ENCODE results near the gene NDUFB2.
"Not testable (repeated sequence)": the region's sequence is repeated elsewhere in the genome, so short reads cannot be mapped to it uniquely, and the experiment has no call there.

The NDUFB2 gene

DNA sequence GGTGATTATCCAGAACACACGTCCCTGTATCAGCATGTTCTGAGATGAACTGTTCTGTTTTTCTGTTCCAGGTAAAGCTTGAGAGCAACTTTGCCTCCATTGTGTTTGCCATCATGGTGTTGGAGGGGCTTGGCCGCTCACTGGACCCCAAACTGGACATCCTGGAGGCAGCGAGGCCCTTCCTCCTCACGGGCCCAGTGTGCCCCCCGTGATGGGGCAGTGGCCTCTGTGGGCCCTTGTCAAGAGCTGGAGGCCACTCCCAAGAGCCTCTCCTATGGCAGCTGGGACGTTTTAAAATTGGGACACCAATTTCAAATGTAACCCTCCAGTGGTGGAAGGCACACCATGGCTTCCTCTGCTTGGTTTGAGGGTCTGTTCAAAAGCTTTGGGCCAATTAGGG is 1.9 kb upstream of the NDUFB2 start:
- no peak for DNase-seq

DNA sequence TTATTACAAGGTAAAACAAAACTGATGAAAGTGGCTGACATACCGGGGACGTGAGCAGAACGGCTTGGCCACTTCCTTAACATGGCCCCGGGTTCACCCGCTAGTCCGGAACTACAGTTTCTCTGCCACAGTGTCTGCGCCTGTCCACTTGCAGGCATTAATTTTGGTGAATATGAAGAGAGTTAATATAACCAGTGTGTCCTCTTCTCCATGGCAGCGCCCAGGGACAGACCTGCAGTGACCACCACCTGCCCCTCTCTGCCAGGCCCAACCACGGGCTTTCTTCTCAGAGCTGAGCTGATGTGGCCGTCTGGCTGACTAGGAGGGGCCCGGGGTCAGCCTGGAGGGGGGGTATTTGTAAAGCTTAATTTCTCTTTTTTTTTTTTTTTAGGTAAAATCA is 1.1 kb upstream of the NDUFB2 start:
- no peak for DNase-seq

DNA sequence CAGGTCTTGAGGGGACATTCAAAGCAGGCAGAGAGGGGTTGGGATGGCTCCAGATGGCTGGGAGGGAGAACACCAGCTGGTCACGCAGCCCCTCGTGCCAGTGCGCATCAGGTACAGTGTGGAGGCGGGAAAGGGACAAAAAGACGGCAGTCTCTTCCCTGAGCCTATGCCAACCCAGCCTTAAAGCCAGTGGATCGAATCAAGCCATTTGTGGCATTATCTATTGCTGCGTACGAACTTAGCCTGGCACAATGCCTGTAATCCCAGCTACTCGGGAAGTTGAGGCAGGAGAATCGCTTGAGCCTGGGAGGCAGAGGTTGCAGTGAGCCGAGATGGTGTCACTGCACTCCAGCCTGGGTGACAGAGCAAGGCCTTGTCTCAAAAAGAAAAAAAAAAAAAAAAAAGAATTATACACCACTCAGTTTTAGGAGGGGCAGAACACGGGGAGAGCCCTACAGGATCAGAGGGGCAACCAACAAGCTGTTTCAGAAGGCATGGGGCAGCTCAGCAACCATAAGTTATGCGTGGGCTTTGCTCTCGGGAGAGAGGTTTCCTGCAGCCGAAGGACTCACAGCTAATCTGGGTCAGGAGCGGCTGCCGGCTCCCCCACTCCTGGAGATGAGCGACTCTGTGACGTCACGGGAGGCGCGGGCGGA is 356 bp upstream of the NDUFB2 start:
- peak; percentile 84 for DNase-seq

DNA sequence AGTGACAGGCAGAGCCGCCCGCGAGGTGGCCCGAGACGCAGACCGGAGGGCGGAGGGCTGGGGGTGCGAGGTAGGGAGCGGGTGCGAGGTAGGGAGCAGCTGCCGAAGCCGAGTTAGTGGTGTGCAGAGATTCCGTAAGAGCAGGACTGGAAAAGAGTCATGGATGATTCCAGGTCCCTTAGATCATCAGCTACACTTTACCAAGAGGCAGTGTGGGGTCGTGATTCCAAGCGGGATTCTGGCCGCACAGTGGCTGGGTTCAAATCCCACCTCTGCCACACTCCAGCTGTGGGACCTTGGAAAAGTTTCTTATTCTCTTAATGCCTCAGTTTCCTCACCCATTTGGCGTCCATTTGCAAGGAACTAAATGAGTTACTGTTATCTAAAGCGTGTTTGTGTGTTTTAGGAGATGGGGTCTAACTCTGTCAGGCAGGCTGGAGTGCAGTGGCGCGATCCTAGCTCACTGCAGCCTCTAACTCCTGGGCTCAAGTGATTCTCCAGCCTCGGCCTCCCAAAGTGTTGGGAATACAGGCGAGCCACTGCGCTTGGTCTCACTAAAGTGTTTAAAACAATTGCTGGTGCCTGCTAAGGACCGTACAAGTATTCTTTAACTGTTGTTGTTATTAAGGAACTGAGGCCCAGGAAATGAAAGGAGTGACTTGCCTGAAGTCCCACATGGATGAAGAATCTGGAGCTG is 1.1 kb downstream of the NDUFB2 start:
- DNase-seq, result no peak

- peak; percentile 7 for DNase-seq
Observed at GRCh38 chr7:140698477-140698876, 2.0 kb downstream of the NDUFB2 start.

DNA sequence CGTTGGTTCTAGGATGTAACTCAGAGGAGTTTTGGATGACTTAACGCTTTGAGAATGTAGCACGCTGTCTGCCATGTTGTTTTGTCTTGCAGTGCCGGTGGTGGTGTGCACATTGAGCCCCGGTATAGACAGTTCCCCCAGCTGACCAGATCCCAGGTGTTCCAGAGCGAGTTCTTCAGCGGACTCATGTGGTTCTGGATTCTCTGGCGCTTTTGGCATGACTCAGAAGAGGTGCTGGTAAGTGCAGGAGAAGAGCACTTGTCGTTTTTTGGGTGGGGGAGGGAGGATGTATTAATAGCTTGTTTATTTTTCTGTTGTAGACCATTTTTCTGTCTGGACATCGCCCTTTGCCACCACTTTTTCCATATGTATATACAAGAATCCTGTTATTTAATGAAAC is 6.3 kb downstream of the NDUFB2 start:
- no peak for DNase-seq

DNA sequence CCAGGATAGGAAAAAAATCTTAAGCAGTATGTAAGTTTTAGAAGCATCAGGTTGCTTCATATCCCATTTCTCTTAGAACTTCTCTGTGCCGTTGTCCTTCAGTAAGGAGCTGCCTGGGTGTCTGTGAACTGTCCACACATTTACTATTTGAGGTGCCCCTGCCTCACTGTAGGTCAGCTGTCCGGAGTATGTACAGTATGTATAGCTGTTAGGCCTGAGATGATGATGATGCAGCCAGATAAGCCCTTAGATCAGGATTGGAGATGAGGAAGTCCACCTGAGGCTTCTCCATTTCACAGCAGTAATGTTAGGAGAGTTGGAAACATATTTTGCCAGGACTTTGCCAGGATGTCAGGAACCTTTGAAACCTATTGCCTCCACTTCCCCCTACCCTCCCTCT is 7.7 kb downstream of the NDUFB2 start:
- DNase-seq, result no peak

DNA sequence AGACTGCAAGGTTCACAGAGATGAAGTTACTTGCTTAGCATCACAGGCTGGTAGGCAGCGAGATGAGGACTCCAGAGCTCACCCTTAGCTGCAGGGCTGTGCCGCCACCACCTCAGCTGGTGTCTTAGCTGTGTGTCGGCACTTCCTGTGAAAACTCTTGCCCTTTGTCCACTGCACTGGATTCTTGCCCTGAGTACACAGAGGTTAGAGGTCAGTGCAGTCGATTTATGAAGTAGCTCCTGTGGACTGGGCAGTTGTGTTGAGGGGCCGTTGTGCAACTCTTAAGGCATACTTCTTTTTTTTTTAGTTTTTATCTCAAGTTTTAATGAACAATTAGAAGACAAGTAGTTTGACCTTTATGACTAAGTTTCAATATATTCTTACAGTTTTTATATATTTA is 10.6 kb downstream of the NDUFB2 start:
- no peak for DNase-seq

DNA sequence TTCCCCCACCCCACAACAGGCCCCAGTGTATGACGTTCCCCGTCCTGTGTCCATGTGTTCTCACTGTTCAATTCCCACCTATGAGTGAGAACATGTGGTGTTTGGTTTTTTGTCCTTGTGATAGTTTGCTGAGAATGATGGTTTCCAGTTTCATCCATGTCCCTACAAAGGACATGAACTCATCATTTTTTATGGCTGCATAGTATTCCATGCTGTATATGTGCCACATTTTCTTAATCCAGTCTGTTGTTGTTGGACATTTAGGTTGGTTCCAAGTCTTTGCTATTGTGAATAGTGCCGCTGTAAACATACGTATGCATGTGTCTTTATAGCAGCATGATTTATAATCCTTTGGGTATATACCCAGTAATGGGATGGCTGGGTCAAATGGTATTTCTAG is 12.3 kb downstream of the NDUFB2 start:
- DNase-seq, result not testable (repeated sequence)

DNA sequence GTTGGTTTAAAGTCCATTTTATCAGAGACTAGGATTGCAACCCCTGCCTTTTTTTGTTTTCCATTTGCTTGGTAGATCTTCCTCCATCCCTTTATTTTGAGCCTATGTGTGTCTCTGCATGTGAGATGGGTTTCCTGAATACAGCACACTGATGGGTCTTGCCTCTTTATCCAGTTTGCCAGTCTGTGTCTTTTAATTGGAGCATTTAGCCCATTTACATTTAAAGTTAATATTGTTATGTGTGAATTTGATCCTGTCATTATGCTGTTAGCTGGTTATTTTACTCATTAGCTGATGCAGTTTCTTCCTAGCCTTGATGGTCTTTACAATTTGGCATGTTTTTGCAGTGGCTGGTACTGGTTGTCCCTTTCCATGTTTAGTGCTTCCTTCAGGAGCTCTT is 15.9 kb downstream of the NDUFB2 start:
- not testable (repeated sequence) for DNase-seq

DNA sequence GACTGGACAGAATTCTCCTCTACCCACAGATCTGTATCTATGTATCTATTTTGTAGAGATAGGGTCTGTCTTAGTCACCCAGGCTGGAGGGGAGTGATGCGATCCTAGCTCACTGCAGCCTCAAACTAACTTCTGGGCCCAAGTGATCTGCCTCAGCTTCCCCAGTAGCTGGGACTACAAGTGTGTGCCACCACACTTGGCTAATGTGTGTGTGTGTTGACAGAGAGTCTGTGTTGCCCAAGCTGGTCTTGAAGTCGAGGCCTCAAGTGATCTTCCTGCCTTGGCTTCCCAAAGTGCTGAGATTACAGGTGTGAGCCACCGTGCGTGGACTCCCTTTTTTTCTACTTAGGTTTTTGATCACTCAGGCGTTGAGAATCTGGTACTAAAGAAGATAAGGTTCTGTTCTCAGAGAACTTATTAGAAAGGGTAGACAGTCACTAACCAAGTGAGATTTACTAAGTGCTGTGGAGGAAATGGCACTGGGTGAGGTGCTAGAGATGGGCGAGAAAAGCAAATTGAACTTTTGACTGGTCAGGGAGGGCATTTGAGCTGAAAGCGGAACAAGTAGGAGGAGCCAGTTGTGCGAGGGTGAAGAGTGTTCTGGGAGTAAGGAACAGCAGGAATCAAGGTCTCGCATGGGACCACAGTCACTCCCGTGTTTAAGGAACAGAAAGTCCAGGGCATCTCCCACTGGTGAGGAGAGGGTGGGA is 18.0 kb downstream of the NDUFB2 start:
- DNase-seq, result no peak

- peak; percentile 28 for DNase-seq
Observed at GRCh38 chr7:140719721-140720120, 23.2 kb downstream of the NDUFB2 start.

- DNase-seq, result no peak
Observed at GRCh38 chr7:140722254-140722653, 25.7 kb downstream of the NDUFB2 start.

- no peak for DNase-seq
Observed at GRCh38 chr7:140723006-140723405, 26.5 kb downstream of the NDUFB2 start.

DNA sequence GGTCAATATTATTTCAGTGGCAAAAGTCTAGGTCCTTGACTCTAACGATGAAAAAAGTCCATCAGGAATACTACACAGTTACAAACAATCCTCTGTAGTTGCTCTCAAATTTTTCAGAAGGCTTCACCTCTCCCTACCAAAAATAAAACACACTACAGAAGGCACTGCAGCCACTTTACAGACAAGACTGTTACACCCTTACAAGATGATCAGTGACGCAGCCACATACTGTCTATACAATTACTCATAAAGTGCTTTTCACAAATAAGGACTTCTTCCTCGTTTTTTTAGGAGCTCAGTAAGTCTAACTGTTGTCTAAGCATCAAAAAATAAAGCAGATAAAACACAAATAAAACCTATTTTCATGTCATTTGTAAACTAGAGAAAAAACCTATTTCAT is 27.1 kb downstream of the NDUFB2 start:
- DNase-seq, result no peak

DNA sequence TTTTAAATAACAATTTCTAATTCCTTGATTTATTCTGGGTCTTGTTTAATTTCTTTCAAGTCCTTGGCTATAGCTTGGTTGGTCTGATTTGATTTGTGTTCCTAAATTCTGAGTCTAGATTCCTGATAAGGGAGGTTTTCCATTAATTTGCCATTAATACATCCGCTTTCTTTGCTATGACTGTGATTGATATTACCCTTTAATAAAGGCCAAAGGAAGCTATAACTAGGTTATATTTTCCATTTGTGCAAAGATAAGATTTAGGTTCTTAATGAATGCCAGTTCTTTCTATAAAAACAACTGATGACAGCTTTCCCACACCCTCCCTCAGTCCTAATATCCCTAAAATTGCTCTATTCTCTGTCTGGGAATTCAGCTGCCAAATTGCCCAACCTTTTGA is 28.2 kb downstream of the NDUFB2 start:
- DNase-seq, result no peak

GRCh38 chr7:140726281-140726680 is 29.8 kb downstream of the NDUFB2 start:
- no peak for DNase-seq

DNA sequence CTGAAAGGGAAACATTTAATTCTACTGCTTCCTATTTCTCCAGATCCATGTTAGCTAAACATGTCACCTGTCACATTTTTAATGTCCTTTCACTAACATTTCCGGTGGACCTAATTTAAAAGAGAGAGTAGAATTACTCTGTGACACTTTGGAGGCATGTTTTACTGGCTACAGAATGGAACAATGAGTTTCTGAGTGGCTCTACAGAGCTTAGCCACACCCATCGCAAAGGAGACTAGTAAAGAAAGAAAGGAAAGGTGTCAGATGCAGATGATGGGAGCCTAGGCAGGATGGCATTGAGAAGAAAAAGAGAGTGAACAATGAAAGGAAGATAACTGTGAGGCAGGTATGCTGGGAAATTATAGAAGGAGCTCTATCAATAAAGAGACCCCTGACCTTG is 35.9 kb downstream of the NDUFB2 start:
- peak; percentile 14 for DNase-seq

DNA sequence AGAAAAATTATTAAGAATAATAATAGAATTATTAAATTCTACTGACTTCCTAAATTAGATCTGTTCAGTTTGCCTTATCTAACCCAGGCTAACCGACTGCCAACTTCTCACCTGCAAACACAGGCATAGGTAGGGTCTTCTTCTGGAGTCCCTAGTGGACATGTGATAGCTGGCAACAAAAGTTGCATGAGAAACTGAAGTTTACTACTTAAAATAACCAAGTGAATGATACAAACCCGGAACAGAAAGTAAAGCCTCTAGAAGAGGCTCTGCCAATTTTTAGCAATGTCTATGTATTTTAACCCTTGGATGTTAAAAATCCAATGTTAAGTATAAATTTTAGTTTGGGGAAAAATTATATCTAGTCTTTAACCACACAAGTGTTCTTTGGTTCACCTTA is 37.6 kb downstream of the NDUFB2 start:
- DNase-seq, result no peak

GRCh38 chr7:140734729-140735128 is 38.2 kb downstream of the NDUFB2 start:
- DNase-seq, result no peak

GRCh38 chr7:140738280-140738679 is 41.8 kb downstream of the NDUFB2 start:
- no peak for DNase-seq

DNA sequence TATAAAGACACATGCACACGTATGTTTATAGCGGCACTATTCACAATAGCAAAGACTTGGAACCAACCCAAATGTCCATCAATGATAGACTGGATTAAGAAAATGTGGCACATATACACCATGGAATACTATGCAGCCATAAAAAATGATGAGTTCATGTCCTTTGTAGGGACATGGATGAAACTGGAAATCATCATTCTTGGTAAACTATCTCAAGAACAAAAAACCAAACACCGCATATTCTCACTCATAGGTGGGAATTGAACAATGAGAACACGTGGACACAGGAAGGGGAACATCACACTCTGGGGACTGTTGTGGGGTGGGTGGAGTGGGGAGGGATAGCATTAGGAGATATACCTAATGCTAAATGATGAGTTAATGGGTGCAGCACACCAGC is 46.7 kb downstream of the NDUFB2 start:
- DNase-seq, result not testable (repeated sequence)

DNA sequence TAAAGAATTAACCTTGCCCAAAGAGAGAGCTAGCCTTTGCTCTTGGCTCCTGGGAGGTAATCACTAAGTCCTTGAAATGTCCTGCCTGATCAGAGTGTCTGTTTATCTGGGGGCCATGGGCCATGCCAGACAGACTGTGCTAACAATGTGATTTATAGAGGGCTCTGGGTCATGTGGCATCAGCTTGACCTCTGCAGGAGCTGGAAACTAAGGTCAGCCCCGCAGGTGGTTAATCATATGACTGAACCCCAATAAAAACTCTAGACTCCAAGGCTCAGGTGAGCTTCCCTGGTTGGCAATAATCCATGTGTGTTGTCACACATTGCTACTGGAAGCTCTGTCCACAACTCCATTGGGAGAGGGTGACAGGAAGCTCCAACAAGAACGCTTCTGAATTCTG is 47.5 kb downstream of the NDUFB2 start:
- no peak for DNase-seq
